ENCODE data around the gene NRXN3. TPM values are rescaled to one million over a fixed set of nuclear protein-coding genes. Genes with fewer than 3 reads are reported as not detected.

Gene NRXN3
- total and polyA plus RNA-seq, 7 donors = 0.06 to 0.74 (median 0.15) TPM

- intact Hi-C loops (cut with DNase I) = no loop called here
- H3K36me3 ChIP-seq (ENCODE audit: insufficient read depth in 1 of 2, low read depth in 1 of 2) = no peaks in the 10 kb centered on the region
- no peak for DNase-seq
Measured at GRCh38 chr14:78297858-78298257, 127.7 kb downstream of the NRXN3 start.

GRCh38 chr14:78298298-78298697, 128.1 kb downstream of the NRXN3 start:
- TF ChIP-seq, protein P1, sequence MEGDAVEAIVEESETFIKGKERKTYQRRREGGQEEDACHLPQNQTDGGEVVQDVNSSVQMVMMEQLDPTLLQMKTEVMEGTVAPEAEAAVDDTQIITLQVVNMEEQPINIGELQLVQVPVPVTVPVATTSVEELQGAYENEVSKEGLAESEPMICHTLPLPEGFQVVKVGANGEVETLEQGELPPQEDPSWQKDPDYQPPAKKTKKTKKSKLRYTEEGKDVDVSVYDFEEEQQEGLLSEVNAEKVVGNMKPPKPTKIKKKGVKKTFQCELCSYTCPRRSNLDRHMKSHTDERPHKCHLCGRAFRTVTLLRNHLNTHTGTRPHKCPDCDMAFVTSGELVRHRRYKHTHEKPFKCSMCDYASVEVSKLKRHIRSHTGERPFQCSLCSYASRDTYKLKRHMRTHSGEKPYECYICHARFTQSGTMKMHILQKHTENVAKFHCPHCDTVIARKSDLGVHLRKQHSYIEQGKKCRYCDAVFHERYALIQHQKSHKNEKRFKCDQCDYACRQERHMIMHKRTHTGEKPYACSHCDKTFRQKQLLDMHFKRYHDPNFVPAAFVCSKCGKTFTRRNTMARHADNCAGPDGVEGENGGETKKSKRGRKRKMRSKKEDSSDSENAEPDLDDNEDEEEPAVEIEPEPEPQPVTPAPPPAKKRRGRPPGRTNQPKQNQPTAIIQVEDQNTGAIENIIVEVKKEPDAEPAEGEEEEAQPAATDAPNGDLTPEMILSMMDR (IDR thresholded peaks at IDR 0.05) = no peak
- peaks cover 0 to 10% (median 3%) of the 10 kb centered on the region in 3 donors for H3K27me3 ChIP-seq (ENCODE audit: insufficient read depth in 3 of 3, low read length in 2 of 3)
- no peaks in the 10 kb centered on the region for H3K9me3 ChIP-seq
- WGBS, 3 donors = 15 to 40% (median 20%) methylated on average over 1 of the region's 1 CpG
- no peak overlapping the region for H3K27ac ChIP-seq
- no peaks in the 10 kb centered on the region for H3K36me3 ChIP-seq (ENCODE audit: insufficient read depth in 1 of 2, low read depth in 1 of 2)
- H3K4me1 ChIP-seq = no peaks in the 10 kb centered on the region
- ATAC-seq (no peak), DNase-seq (no peak)
- H3K4me3 ChIP-seq = no peak overlapping the region
- intact Hi-C loops (cut with DNase I) = no loop called here

More at GRCh38 chr14:78297858-78298257, 127.7 kb downstream of the NRXN3 start:
- TF ChIP-seq, protein P1 (IDR thresholded peaks at IDR 0.05) = no peak
- no peak overlapping the region for H3K27ac ChIP-seq
- WGBS, 3 donors = 19 to 32% (median 21%) methylated on average over 11 of the region's 11 CpGs
- H3K9me3 ChIP-seq = no peaks in the 10 kb centered on the region
- H3K27me3 ChIP-seq (ENCODE audit: insufficient read depth in 3 of 3, low read length in 2 of 3) = peaks cover 0 to 8% (median 3%) of the 10 kb centered on the region in 3 donors
- no peak overlapping the region for H3K4me3 ChIP-seq
- H3K4me1 ChIP-seq = no peaks in the 10 kb centered on the region
- no peak for ATAC-seq

DNA sequence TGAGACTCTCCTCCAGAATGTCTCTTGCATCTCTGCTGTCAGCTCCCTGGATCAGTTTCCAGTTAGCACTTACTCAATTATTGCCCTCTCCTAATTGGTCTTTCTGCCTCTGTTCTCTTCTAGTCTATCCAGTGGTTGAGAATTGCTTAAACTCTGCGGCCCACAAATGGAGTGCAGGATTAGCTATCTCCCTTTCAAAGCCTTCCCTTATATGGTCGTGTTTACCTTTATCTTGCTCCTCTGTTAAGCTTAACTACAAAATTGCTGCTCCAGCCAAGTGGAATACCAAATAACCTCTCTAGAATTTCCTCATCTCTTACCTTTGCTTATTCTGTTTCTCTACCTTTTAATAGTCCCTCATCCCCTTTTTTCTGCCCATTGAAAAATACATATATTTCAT, 132.7 kb downstream of the NRXN3 start:
- intact Hi-C loops (cut with DNase I) = no loop called here
- H3K27me3 ChIP-seq (ENCODE audit: insufficient read depth in 3 of 3, low read length in 2 of 3) = peaks cover 0 to 14% (median 1%) of the 10 kb centered on the region in 3 donors
- 39 to 47% (median 47%) methylated on average over 2 of the region's 2 CpGs for WGBS, 3 donors

GRCh38 chr14:78307671-78308070, 137.5 kb downstream of the NRXN3 start:
- H3K4me3 ChIP-seq = no peak overlapping the region
- 34 to 56% (median 43%) methylated on average over 2 of the region's 2 CpGs for WGBS, 3 donors
- H3K36me3 ChIP-seq (ENCODE audit: insufficient read depth in 1 of 2, low read depth in 1 of 2) = no peaks in the 10 kb centered on the region
- TF ChIP-seq, protein P1 (IDR thresholded peaks at IDR 0.05) = no peak
- no peak overlapping the region for H3K27ac ChIP-seq
- no peaks in the 10 kb centered on the region for H3K9me3 ChIP-seq
- intact Hi-C loops (cut with DNase I) = no loop called here
- ATAC-seq (no peak), DNase-seq (no peak)
- peaks cover 0 to 17% (median 3%) of the 10 kb centered on the region in 3 donors for H3K27me3 ChIP-seq (ENCODE audit: insufficient read depth in 3 of 3, low read length in 2 of 3)
- no peaks in the 10 kb centered on the region for H3K4me1 ChIP-seq

More for the DNA sequence above, 132.7 kb downstream of the NRXN3 start:
- no peak overlapping the region for H3K27ac ChIP-seq
- no peak for DNase-seq
- TF ChIP-seq, protein P1 (IDR thresholded peaks at IDR 0.05) = no peak
- H3K4me3 ChIP-seq = no peak overlapping the region
- no peaks in the 10 kb centered on the region for H3K36me3 ChIP-seq (ENCODE audit: insufficient read depth in 1 of 2, low read depth in 1 of 2)
- ATAC-seq = no peak
- no peaks in the 10 kb centered on the region for H3K9me3 ChIP-seq
- no peaks in the 10 kb centered on the region for H3K4me1 ChIP-seq

DNA sequence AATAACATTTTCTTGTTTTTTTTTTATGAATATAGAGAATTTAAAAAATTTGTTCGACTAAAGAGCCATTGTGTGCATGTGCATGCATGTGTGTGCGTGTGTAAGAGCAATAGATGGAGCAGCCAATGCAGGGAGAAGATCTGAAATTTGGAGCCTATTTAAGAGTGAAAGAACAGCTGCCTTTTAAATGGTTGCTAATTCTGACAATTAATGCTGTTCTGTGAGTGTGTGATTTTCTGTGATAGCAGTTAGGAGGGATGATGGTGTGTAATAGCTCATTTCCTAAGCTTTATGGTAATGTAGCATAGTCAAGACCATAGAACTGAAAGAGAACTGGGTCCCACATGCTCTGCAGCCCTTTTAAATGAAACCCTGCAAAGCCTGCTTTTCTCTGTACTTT, 137.9 kb downstream of the NRXN3 start:
- DNase-seq = no peak
- intact Hi-C loops (cut with DNase I) = no loop called here
- peaks cover 0 to 15% (median 3%) of the 10 kb centered on the region in 3 donors for H3K27me3 ChIP-seq (ENCODE audit: insufficient read depth in 3 of 3, low read length in 2 of 3)

More for the DNA sequence above, 137.9 kb downstream of the NRXN3 start:
- Histone ChIP-seq H3K4me3 (no peak overlapping the region), H3K9me3 (no peaks in the 10 kb centered on the region), H3K4me1 (no peaks in the 10 kb centered on the region), H3K36me3 (ENCODE audit: insufficient read depth in 1 of 2, low read depth in 1 of 2) (no peaks in the 10 kb centered on the region), H3K27ac (no peak overlapping the region)
- ATAC-seq = no peak
- WGBS, 3 donors = 65 to 71% (median 67%) methylated on average over 2 of the region's 2 CpGs
- TF ChIP-seq, protein P1 (IDR thresholded peaks at IDR 0.05) = no peak

Measured in psoas muscle (tissue), 8 donors.